HG02973 (cell line): ENCODE measurements around the gene COL5A1.

Experiments
- ATAC-seq: cut with Tn5 transposase; IDR thresholded peaks from one replicate; pipeline ENCODE4 v1.9.1; 2021; ENCODE audit warnings: moderate library complexity; ENCODE audit not compliant: unreplicated experiment

The COL5A1 gene

DNA sequence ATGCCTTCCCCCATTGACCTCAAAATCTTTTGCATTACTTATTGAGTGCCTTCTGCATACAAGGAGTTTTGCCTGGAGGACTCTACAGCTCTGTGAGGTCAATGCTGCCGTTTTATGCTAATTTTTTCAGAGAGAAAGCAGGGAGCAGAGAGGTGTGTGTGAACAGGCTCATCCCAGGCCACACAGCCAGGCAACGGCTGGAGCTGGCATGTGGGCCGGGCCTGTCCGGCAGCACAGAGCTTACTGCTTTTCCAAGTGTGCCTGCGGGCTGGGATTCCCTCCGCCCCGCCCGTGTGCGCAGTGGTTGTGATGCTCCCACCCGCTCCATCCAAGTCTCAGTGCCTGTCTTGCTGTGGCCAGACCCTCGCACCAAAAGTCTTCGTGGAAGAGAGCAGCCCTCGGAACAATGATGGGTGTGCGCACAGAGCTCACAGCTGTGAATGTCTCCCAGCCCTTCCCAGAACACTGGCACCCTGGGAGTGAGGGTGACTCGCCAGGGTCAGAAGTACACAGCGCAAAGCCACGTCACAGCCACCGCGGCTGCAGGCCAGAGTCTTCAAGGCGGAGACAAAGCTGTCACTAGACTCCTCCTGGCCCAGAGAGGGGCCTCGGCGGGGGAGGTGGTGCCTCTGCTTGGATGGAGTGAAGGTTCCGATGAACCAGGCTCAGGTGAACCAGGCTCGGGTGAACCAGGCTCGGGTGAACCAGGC is 82.8 kb downstream of the COL5A1 start:
- ATAC-seq = no peak

DNA sequence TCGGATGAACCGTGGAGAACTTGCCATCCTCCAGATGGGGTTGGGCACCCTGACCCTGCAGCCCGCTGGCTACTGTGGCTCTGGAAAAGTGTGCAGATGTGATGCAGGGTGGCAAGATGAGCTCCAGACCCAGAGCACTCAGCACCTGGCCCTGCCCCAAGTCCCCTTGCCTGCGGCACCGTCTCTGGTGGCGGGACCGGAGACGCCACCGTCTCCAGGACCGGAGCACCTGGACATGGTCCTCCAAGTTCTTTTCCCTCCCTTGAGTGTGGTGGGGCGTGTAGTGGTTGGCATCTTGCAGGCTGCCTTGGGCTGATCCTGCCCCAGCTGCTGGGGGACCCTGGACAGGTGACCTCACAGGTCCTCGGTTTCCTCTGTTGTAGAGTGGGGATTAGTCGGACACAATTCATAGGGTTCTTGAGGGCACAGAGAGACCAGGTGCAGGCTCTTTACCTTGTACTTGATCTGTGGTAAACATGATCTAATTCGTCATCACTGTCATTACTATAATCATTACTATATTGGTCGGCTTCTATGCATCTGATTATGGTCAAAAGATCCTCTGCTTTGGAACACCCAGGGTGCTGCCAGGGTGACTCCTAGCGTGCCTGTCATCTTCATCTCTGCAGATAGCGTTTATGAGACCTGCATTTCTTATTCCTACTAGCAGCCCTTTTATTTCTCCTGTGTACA is 83.5 kb downstream of the COL5A1 start:
- ATAC-seq = no peak

DNA sequence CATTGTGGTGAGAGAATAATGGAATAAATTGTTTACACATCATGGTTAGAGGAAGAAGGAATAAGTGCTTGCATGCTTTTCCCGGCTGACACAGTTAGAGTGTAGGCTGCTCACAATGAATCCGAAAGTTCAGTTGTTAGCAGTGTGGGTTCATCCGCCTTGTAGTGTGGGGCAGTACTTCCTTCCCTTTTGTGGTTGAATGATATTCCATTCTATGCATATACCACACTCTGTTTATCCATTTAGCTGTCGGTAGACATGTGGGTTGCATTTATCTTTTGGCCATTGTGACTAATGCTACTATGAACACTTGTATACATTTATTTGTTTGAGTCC is 84.0 kb downstream of the COL5A1 start:
- ATAC-seq = no peak

DNA sequence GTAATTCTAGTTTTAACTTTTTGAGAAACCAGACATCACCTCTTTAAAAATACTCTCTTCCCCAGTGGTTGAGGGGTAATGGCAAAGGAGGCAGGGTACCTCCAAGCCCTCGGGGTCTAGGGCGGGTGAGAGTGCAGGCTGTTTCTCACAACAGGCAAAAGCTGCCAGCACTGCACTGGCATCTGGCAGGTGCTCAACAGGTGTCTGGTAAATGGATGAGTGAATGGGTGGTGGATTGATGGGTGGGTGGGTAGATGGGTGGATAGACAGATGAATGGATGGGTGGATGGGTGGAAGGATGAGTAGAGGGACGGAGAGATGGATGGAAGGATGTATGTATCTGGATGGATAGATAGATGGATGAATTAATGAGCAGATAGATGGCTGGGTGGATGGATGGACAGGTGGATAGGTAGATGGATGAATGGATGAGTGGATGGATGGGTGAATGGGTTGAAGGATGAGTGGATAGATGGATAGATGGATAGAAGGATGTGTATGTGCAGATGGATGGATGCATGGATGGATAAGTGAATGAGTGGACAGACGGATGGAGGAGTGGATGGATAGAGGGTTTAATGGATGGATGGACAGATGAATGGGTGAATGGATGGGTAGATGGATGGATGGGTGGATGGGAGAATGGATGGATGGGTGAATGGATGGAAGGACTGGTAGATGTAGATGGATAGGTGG is 84.6 kb downstream of the COL5A1 start:
- no peak for ATAC-seq

DNA sequence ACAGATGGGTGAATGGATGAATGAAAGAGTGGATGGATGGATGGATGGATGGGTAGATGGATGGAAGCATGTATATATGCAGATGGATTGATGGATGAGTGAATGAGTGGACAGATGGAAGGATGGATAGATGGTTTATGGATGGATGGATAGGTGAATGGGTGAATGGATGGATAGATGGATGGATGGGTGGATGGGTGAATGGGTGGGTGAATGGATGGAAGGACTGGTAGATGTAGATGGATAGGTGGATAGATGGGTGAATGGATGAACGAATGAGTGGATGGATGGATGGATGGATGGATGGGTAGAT is 85.1 kb downstream of the COL5A1 start:
- no peak for ATAC-seq

DNA sequence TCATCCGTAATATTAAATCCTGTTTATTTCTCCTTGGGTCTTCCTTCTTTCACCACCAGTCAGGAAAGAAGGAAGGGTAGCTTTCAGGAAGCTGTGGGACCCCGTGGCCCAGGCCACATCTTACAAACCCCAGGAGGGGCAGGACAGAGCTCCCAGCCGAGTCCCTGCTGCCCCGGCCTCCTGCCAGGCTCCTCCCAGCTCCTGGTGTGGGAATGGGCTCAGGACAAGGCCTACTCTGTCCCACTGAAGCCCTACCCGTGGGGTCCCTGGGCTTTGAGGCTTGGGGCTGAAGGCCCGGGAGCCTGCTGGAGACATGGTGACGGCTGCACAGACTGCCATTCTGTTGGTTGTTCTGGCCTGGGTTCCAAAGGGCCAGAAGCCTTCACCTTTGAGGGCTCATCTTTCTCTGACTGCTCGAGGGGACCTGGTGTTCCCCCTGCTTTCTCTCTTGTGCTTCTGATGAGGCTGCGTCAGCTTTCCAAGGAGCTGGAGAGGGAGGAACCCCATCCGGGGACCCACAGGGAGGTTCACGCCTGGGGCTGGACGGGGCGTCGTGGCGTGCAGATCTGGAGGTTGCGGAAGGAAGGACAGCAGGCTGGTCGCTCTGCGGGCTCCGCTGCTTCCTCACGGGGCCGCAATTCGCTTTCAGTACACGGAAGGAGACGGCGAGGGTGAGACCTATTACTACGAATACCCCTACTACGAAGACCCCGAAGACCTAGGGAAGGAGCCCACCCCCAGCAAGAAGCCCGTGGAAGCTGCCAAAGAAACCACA is 86.6 kb downstream of the COL5A1 start:
- no peak for ATAC-seq

DNA sequence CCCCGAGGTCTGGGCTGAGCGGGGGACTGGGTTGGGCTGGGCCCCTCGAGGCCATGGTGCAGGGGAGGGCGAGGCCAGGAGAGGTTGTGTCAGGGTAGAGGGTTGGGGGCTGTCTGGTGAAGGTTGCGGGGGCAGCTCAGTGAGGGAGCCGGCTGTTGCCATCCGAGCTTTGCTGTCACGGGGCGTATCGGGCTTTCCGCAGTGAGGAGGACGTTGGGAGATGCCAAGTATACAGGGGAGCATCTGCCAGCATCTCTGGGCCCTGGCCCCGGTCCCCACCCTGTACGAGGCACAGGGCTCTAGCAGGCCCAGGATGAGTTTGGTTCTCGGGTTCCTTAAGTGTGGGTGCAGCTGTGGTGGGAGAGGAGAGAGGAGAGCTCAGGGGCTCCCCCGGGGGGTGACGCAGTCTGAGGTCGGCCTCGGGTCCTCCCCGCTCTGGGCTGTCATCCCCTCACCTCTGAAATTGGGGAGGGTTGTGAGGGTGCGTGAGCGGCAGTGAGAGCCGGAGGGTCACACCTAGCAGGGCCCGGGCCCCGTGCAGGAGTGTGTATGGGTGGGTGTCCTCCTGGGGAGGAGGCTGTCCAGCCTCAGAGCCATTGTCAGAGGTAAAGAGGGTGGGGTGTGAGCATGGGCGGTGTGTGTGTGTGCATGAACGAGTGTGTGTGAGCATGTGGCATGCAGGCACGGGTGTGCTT is 87.3 kb downstream of the COL5A1 start:
- ATAC-seq = no peak

DNA sequence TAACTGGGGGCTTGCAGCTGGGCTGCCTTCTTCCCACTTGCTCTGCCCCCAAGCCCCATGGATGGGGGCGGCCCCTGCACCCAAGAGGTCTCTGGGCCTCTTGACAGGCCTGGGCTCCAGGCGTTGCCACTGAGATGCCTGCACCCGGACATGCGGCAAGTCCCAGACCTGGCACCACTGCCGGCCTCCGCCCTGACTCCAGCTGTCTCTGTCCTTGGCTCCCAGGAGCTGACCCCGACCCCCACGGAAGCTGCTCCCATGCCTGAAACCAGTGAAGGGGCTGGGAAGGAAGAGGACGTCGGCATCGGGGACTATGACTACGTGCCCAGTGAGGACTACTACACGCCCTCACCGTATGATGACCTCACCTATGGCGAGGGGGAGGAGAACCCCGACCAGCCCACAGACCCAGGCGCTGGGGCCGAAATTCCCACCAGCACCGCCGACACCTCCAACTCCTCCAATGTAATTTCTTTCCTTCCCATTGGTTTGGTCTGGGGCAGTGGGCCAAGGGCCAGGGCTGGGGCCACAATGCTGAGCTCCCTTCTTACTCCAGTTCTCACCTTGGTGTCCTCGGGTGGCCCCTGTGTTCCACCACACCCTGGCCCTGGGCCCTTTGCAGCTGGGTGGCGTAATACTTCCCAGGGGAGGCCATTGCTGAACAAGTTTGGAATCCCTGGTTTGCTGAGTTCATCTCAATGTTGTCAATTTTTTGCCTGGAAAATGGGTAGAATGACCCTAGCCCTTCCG is 88.6 kb downstream of the COL5A1 start:
- no peak for ATAC-seq

DNA sequence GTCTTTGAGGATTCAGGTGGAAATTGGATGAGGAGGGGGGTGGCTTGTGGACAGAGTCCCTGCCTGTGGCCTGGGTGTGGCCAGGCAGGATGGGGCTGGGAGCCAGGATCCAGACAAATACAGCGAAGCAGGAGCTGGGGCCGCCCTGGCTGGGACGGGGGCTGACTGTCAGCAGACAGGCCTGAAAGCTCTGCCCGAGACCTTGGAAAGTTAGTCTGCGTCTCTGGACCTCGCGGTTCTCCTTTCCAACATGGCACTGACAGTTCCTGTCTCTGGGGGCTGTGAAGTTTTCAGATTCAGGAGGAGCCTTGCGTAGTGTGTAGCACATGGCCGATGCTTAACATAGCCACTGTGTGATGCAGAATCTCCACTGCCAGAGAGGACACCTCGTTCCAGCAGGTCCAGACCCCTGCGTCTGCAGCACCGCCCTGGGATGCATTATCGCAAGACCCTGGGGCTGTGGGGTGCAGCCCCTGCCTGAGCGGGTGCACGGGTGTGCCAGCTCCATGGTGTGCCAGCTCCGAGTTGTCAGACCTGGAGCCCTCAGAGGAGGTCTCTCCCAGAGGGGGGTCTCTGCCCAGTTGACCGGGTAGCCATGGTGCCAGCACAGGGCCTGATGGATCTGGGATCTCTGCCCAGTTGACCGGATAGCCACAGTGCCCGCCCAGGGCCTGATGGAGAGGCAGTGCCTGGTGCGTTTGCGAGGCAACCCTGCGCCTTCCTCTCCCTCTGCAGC is 89.3 kb downstream of the COL5A1 start:
- ATAC-seq = no peak

DNA sequence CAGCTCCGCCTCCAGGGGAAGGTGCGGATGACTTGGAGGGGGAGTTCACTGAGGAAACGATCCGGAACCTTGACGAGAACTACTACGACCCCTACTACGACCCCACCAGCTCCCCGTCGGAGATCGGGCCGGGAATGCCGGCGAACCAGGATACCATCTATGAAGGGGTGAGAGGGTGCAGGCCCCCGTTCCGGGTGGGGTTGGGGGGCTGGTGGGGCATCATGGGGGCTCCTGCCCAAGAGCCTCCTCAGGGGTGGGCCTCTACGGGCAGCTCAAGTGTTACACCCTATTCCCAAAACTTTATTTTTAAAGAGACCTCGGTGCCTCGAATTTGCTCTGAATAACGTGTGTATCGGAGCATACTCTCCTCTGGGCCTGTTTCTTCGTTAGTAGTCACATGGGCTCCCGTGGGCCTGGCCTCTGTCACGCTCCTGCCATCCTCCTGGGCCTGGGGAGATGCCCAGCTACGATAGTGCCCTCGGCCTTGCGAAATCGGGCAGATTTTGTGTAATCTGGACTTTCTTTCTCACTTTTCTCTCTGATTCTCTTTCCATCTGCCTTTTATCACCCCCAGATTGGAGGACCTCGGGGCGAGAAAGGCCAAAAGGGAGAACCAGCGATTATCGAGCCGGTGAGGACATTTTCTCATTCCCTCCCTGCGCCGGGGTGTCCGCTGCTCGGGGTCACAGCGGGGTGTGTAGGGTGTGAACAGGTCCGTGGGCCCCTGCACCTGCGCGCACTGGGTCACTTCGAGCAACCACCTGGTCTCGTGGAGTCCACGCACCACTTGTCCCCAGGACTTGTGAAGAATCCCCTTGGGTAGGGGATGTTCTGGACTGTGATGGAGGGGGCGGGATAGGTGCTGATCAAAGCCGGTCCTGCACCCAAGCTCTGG is 90.1 kb downstream of the COL5A1 start:
- no peak for ATAC-seq

DNA sequence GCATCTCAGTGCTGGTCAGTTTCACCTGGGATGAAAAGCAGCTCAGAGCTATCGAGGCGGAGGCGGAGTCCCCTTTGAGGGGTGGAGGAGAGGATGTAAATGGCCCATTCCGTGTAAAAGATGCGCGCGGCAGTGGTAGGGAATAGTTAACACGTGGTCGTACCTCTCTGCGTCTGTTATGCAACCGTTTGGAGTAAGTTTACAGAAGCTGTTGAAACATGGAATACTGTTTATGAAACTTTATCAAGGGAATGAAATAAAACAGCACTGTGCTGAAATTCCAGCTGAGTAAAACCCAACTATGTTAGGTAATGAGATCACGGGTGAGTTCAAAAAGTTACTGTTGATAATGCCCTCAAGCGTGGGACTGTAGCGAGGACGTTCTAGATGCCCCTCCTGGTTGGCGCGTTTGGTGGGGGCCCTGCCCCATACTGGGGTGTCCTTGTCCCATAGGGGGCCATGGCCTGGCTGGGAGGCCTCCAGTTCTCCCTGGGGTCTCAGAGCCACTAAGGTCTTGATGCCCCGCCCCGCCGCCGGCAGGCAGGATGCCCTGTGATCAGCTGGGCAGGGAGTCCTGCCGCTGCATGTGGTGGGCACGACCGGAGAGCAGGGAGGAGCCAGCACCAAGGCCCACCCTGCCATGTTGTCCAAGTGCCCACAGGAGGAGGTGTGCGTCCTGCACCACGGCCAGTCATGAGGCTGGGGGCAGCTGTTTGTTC is 90.9 kb downstream of the COL5A1 start:
- no peak for ATAC-seq

DNA sequence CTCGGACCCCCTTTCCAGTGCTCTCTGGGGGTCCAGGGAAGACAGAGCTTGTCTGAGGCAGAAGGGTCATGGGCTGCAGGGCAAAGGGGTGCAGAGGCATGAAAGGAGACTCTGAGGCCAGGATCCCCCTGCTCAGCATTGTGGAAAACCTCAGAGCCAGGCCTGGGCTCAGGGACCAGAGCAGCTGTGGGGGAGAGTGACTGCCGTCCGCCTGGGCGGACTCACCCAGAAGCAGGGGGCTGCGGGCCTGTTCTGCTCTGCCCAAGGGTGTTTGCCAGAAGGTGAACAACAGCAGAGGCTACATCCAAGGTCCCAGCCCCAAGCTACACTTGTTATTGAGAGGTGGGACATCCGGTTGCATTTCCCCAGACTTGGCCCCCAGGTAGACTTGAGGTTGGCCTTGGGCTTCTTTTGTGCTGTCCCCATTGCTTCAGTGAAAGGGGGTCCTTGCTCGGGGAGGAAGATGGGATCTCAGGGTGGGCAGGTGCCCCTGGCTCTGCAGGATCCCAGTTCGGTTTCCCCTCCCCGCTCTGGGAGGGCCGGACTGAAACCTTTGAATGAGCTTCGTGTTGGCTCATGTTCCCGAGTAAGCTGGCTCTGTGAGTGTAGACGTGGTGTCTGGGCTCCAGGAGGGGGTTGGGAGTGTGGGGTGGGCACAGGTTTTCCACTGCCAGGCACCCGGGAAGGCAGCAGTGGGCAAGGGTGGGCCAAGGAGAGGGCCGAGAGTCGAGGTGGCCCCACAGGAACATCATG is 92.1 kb downstream of the COL5A1 start:
- no peak for ATAC-seq

DNA sequence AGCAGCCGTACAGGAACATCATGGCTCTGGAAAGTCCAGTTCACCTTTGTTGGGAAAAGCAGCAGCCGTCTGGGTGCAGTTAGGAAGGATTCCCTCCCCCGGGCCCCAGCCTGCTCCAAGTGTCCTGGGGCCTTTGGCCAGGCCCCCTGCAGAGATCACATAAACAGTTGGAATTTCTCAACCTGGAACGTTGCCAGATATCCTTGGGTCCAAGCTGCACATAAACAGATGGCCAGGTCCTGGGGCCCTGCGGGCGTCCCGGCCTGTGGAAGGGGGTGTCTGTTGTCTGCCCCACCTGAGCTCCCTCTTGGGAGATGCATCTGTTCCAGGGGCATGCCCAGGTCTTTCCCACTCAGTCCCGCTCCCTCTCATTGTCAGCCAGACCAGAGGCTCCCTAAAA is 92.7 kb downstream of the COL5A1 start:
- no peak for ATAC-seq

DNA sequence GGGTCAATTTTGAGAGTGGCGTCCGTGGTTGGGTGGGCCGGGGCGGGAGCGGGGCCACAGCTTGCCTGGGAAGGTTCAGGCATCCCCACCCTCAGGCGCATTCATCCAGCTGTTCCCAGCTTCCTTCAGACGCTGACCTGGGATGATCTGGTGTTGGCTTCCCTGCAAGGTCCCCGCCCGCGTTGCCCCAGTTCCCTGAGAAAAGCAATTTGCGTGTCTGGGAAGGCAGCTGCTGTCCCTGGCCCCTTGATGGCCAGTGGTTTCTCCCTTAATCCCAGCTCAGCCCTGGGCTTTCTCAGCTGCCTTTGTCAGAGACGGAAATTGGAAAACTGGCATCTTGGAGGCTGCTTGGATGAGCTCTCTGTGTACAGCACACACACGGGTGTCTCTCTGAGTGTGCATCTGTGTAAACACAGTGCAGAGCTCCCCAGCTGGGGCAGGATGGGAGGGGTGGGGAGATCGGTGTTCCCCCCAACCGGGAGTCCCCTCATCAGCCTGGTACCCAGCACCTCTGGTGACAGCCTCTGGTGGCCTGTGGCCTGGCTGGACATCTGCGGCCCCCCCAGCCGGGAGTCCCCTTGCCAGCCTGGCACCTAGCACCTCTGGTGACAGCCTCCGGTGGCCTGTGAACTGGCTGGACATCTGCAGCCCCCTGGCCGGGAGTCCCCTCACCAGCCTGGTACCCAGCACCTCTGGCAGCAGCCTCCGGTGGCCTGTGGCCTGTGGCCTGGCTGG is 94.0 kb downstream of the COL5A1 start:
- no peak for ATAC-seq

DNA sequence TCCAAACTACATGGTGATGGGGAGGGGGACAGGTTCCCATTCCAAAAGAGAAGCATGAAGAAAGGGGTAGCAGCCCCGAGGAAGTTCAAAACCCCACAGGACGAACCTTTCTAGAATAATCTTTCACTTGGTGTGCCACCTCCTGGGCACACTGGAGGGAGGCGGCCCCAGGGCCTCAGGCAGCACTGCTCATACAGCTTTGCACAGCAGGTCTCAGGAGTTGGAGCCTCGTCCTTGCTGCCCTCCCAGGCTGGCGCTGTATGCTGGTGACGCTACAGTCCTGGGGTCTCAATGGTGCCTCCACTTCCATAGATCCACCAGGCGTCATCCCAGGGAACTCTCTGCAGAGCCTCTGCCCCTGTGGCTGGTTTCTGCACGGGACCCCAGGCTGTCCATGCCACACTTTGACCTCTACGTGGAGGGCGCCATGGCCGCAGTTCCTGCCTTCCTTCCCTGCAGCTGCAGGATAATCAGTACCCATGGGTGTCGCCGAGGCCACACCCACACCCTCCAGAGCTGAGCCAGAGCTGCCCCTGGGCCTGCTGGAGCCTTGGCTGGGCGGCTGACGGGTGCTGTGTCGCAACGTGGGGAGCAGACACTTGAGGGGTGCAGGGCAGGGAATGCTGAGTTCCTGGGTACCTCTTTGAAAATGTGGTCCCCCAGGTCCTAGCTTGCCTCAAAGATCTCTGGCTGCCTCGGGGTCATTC is 95.3 kb downstream of the COL5A1 start:
- ATAC-seq = no peak
